HCT116 (cell line): Measurements from ENCODE around the gene TEAD1.
A peak's percentile ranks its signal among the peaks of the same experiment; 100 is the strongest.

Experiments used
- CTCF ChIP-seq, 3 experiments: fragments of 200-600 bp in 1 of 3; sonication (generic) in 1 of 3; IDR thresholded peaks in 2 of 3; conservative IDR thresholded peaks in 1 of 3; 2 replicates each; pipeline ENCODE4 v1.5.1; 2012 to 2017; ENCODE audit warnings: low read depth in 2 of 3, low read length in 2 of 3, antibody characterized with exemption in 1 of 3, borderline replicate concordance in 1 of 3, control low read depth in 1 of 3, mild to moderate bottlenecking in 1 of 3, mixed read lengths in 1 of 3, mixed run types in 1 of 3, moderate library complexity in 1 of 3; ENCODE audit not compliant: insufficient read depth in 1 of 3
- SP1 ChIP-seq: IDR thresholded peaks from 2 replicates; pipeline ENCODE4 v1.6.1; 2012; ENCODE audit warnings: low read depth

DNA sequence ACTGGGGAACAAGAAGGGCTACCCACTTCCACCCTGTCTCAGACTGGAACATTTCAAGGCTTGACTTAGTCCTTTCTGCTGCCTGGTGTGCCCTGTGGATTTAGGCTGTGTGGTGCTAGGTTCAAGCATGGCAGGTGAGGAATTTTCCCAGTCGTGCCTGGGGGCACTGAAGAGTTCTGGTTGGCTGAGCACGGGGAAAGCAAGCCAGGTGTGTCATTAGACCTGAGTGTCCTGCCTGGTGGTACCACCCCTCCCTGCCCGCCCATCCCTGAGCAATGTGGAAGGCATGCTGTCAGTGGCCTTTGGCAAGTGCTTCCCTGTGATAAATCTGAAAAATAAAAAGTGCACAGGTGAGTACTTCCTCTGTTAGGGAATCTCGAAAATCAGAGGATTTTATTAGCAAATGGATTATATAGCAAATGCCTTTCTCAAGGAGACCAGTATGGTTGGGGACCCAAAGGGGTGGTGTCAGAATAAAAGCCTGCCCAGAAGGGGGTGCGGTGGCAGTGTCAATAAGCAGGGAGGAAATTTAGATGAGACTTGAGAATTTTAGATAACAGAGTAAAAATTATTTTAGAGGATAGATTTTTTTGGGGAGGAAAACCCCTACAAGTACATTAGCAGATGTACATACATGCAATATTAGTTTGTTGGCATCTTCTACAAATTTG, 22.8 kb downstream of the TEAD1 start:
- TF ChIP-seq SP1 (peak; percentile 66), CTCF (IDR thresholded peaks at IDR 0.05 in 2 of 3, conservative IDR thresholded peaks at IDR 0.05 in 1 of 3; ENCODE audit: borderline replicate concordance in 1 of 3, insufficient read depth in 1 of 3, low read depth in 2 of 3, low read length in 2 of 3) (no peak)
